ENCODE data around the gene SPEF2.
"Not testable (repeated sequence)": the region's sequence is repeated elsewhere in the genome, so short reads cannot be mapped to it uniquely, and the experiment has no call there.

The SPEF2 gene

DNA sequence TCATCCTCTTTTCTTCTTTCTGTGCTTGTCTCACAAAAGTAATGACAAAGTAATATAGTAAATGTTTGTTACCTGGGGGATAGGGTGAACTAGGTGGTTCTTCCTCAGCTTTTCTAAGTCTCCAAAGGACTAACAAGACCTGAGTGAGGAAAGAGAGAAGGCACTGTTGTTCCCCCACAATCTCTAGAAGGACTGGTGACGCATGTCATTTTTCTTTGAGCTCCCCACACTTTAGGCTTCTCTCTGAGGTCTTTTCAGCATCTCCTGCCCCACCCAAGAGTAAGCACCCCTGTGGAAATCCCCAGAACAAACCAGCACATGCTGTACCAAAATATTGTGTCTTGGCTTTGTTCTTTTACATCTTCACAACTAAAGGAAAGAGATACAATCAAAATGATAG, 236.6 kb downstream of the SPEF2 start:
- TF ChIP-seq ZNF8 (CRISPR knock-in tag; IDR thresholded peaks at IDR 0.05) (no peak), ZC3H10 (CRISPR knock-in tag; IDR thresholded peaks at IDR 0.05) (no peak), ZNF565 (CRISPR knock-in tag; conservative IDR thresholded peaks at IDR 0.05; ENCODE audit: low read depth) (no peak), ISL1 (CRISPR knock-in tag; IDR thresholded peaks at IDR 0.05) (no peak), BACH2 (CRISPR knock-in tag; IDR thresholded peaks at IDR 0.05; ENCODE audit: borderline replicate concordance) (no peak), PPARA (CRISPR knock-in tag; IDR thresholded peaks at IDR 0.05; ENCODE audit: borderline replicate concordance) (no peak), ARNTL (CRISPR knock-in tag; IDR thresholded peaks at IDR 0.05; ENCODE audit: borderline replicate concordance, low read depth) (no peak), SNAI2 (CRISPR knock-in tag; IDR thresholded peaks at IDR 0.05) (no peak), OSR1 (CRISPR knock-in tag; IDR thresholded peaks at IDR 0.05) (no peak), TOX (CRISPR knock-in tag; IDR thresholded peaks at IDR 0.05; ENCODE audit: borderline replicate concordance) (no peak), ESRRG (CRISPR knock-in tag; IDR thresholded peaks at IDR 0.05) (no peak), GLIS3 (CRISPR knock-in tag; IDR thresholded peaks at IDR 0.05) (no peak), RARB (CRISPR knock-in tag; IDR thresholded peaks at IDR 0.05) (no peak)
- TF ChIP-seq, protein P1, sequence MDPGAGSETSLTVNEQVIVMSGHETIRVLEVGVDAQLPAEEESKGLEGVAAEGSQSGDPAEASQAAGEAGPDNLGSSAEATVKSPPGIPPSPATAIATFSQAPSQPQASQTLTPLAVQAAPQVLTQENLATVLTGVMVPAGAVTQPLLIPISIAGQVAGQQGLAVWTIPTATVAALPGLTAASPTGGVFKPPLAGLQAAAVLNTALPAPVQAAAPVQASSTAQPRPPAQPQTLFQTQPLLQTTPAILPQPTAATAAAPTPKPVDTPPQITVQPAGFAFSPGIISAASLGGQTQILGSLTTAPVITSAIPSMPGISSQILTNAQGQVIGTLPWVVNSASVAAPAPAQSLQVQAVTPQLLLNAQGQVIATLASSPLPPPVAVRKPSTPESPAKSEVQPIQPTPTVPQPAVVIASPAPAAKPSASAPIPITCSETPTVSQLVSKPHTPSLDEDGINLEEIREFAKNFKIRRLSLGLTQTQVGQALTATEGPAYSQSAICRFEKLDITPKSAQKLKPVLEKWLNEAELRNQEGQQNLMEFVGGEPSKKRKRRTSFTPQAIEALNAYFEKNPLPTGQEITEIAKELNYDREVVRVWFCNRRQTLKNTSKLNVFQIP (CRISPR knock-in tag; IDR thresholded peaks at IDR 0.05; ENCODE audit: borderline replicate concordance, low read depth), result no peak

DNA sequence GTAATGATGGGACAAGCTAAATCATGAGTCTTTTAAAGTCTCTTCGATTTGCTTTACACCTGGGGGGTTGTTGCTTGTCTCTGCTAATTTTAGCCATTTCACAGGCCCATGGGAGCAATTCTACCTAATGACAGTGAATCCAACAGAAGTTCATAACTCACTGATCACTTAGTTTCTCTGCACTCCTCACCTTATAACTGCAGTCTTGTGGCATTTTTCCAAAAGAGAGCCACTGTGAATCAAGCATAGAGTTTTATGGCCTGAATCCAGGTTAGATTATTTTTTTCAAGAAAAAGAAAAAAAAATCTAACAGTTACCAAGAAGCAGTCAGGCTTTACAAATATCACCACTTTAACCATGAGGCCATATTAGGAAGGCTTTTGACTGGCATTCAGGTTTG, 237.5 kb downstream of the SPEF2 start:
- no peak for ATAC-seq
- TF ChIP-seq ZNF8 (CRISPR knock-in tag; IDR thresholded peaks at IDR 0.05), result no peak

More for the DNA sequence above, 236.6 kb downstream of the SPEF2 start:
- no peak for ATAC-seq

DNA sequence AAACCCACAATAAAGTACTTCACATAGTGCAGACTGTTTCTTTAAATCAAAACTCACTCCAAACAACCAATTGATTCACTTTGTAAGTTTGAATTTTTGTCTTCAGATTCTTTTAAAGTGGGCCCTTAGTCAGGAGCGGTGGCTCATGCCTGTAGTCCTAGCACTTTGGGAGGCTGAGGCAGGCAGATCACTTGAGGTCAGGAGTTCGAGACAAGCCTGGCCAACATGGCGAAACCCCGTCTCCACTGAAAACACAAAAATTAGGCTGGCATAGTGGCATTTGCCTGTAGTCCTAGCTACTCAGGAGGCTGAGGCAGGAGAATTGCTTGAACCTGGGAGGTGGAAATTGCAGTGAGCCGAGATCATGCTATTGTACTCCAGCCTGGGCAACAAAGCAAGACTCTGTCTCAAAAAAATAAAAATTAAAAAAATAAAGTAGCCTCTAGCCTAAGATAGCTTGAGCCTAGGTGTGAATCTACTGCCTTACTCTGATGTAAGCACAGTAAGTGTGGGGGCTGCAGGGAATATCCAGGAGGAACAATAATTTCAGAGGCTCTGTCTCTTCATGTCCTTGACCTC, 238.6 kb downstream of the SPEF2 start:
- ATAC-seq, result not testable (repeated sequence)

DNA sequence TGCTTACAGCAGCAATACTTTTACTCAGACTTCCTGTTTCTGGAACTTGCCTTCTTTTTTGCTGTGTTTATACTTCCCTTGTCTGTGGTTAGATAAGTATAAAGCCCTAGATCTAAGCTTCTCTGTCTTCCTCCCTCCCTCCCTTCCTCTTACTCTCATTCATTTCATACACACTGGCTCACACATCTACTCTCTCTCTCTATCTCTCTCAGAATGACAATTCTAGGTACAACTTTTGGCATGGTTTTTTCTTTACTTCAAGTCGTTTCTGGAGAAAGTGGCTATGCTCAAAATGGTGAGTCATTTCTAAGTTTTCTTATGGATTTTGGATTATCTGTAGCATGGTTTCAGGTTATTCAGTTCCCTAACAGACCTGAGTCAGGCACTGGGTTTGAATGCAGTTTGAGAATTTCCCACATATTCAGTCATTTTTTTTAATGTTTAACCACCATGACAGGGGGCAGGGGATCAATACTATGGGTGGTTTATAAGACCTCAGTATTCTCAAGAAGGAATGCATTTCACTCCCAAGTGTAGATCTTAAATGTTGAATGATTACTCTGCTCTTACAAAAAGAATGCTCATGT, 239.2 kb downstream of the SPEF2 start, which contains the start of gene IL7R:
Gene IL7R (plus strand): TSS at position 127 of the 587 bp plus-strand sequence. CDS start 87 bp downstream, at position 214.
- ATAC-seq, result peak; percentile 13
- TF ChIP-seq PPARA (CRISPR knock-in tag; IDR thresholded peaks at IDR 0.05; ENCODE audit: borderline replicate concordance), result no peak
- no peak for TF ChIP-seq OSR1 (CRISPR knock-in tag; IDR thresholded peaks at IDR 0.05)

DNA sequence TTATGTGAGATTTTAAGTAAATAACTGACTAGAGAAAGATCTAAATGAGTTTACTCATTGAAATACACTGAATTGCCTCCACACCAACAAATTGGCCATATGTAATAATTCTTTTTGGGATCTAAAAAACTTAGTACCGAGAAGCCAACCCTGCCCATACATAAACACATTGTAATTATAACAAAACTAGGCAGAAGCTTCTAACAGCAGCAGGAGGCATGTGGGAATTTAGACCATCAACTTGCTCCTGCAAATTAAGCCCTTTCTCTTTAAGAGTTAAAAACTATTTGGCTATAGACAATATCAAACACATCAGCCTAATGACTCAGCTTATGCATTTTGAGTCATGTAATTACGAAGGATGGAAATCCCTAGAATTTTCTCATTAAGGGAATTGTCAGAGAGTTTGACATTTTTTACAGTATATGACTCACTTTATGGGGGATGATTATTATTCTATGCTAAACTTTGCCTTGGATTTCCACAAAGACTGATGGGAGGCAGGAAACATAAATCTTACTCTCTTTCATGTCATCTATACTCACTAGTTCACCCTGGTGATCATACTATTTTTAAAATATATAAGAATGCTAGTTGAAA, 240.0 kb downstream of the SPEF2 start:
- peak; percentile 62 for ATAC-seq
- no peak for TF ChIP-seq ZNF565 (CRISPR knock-in tag; conservative IDR thresholded peaks at IDR 0.05; ENCODE audit: low read depth)
- TF ChIP-seq TCF4 (CRISPR knock-in tag; IDR thresholded peaks at IDR 0.05; ENCODE audit: borderline replicate concordance), result no peak
- TF ChIP-seq ISL1 (CRISPR knock-in tag; IDR thresholded peaks at IDR 0.05), result peak; percentile 60
- no peak for TF ChIP-seq OSR1 (CRISPR knock-in tag; IDR thresholded peaks at IDR 0.05)
- TF ChIP-seq CSDC2 (CRISPR knock-in tag; IDR thresholded peaks at IDR 0.05), result no peak
- TF ChIP-seq RARB (CRISPR knock-in tag; IDR thresholded peaks at IDR 0.05), result no peak
- TF ChIP-seq ZNF70 (CRISPR knock-in tag; IDR thresholded peaks at IDR 0.05), result no peak
- TF ChIP-seq ZNF8 (CRISPR knock-in tag; IDR thresholded peaks at IDR 0.05), result no peak
- peak; percentile 42; the same call in 1 of the 2 replicates for TF ChIP-seq TOX (CRISPR knock-in tag; IDR thresholded peaks at IDR 0.05; ENCODE audit: borderline replicate concordance)
- TF ChIP-seq, protein P2, sequence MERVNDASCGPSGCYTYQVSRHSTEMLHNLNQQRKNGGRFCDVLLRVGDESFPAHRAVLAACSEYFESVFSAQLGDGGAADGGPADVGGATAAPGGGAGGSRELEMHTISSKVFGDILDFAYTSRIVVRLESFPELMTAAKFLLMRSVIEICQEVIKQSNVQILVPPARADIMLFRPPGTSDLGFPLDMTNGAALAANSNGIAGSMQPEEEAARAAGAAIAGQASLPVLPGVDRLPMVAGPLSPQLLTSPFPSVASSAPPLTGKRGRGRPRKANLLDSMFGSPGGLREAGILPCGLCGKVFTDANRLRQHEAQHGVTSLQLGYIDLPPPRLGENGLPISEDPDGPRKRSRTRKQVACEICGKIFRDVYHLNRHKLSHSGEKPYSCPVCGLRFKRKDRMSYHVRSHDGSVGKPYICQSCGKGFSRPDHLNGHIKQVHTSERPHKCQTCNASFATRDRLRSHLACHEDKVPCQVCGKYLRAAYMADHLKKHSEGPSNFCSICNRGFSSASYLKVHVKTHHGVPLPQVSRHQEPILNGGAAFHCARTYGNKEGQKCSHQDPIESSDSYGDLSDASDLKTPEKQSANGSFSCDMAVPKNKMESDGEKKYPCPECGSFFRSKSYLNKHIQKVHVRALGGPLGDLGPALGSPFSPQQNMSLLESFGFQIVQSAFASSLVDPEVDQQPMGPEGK (CRISPR knock-in tag; IDR thresholded peaks at IDR 0.05; ENCODE audit: borderline replicate concordance), result no peak
- peak; percentile 50; the same call in 1 of the 2 replicates for TF ChIP-seq ZC3H10 (CRISPR knock-in tag; IDR thresholded peaks at IDR 0.05)
- no peak for TF ChIP-seq ZFP30 (CRISPR knock-in tag; IDR thresholded peaks at IDR 0.05)
- no peak for TF ChIP-seq PPARA (CRISPR knock-in tag; IDR thresholded peaks at IDR 0.05; ENCODE audit: borderline replicate concordance)
- TF ChIP-seq, protein P3, sequence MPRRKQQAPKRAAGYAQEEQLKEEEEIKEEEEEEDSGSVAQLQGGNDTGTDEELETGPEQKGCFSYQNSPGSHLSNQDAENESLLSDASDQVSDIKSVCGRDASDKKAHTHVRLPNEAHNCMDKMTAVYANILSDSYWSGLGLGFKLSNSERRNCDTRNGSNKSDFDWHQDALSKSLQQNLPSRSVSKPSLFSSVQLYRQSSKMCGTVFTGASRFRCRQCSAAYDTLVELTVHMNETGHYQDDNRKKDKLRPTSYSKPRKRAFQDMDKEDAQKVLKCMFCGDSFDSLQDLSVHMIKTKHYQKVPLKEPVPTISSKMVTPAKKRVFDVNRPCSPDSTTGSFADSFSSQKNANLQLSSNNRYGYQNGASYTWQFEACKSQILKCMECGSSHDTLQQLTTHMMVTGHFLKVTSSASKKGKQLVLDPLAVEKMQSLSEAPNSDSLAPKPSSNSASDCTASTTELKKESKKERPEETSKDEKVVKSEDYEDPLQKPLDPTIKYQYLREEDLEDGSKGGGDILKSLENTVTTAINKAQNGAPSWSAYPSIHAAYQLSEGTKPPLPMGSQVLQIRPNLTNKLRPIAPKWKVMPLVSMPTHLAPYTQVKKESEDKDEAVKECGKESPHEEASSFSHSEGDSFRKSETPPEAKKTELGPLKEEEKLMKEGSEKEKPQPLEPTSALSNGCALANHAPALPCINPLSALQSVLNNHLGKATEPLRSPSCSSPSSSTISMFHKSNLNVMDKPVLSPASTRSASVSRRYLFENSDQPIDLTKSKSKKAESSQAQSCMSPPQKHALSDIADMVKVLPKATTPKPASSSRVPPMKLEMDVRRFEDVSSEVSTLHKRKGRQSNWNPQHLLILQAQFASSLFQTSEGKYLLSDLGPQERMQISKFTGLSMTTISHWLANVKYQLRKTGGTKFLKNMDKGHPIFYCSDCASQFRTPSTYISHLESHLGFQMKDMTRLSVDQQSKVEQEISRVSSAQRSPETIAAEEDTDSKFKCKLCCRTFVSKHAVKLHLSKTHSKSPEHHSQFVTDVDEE (CRISPR knock-in tag; IDR thresholded peaks at IDR 0.05), result no peak
- TF ChIP-seq GLIS3 (CRISPR knock-in tag; IDR thresholded peaks at IDR 0.05), result no peak
- TF ChIP-seq, protein P1 (CRISPR knock-in tag; IDR thresholded peaks at IDR 0.05; ENCODE audit: borderline replicate concordance, low read depth), result peak; percentile 16; the same call in 1 of the 2 replicates
